Fibroblast of mammary gland (primary cell): ENCODE results near the gene ERVFRD-1.

Source experiments
- DNase-seq: peaks from one replicate; pipeline ENCODE4 v3.0.0-alpha.2; 2010; ENCODE audit warnings: low read depth
- H3K4me3 ChIP-seq: 2 replicates; pipeline ENCODE4 v1.5.1; 2011; ENCODE audit warnings: low read depth, mild to moderate bottlenecking, low read length, moderate library complexity; ENCODE audit not compliant: control insufficient read depth
- TF ChIP-seq, protein P1 (sequence below): conservative IDR thresholded peaks from 2 replicates; pipeline ENCODE4 v1.5.1; 2011; ENCODE audit warnings: low read depth, low read length, inconsistent platforms; ENCODE audit not compliant: control insufficient read depth, insufficient read depth

Gene ERVFRD-1

DNA sequence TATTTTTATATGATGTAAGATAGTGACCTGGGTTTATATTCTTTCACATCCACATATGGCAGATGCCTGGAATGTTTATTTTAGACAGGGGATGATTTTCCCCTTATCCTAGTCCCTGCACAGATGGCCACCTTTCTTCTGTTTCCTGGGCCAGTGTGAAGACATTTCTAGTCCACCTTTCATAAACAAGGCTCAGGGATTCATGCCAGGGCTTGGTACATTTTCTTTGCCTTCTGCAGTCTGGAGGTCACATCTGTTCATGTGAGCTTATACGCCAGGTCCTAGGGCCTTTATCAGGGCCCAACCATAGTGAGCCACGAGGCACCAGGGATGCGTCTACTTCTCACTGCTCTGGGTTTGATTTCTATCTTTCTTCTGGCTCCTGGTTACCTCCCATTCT lies 38.0 kb upstream of the ERVFRD-1 start:
- DNase-seq = no peak
- no peak overlapping the region for H3K4me3 ChIP-seq
- TF ChIP-seq, protein P1, sequence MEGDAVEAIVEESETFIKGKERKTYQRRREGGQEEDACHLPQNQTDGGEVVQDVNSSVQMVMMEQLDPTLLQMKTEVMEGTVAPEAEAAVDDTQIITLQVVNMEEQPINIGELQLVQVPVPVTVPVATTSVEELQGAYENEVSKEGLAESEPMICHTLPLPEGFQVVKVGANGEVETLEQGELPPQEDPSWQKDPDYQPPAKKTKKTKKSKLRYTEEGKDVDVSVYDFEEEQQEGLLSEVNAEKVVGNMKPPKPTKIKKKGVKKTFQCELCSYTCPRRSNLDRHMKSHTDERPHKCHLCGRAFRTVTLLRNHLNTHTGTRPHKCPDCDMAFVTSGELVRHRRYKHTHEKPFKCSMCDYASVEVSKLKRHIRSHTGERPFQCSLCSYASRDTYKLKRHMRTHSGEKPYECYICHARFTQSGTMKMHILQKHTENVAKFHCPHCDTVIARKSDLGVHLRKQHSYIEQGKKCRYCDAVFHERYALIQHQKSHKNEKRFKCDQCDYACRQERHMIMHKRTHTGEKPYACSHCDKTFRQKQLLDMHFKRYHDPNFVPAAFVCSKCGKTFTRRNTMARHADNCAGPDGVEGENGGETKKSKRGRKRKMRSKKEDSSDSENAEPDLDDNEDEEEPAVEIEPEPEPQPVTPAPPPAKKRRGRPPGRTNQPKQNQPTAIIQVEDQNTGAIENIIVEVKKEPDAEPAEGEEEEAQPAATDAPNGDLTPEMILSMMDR = no peak

DNA sequence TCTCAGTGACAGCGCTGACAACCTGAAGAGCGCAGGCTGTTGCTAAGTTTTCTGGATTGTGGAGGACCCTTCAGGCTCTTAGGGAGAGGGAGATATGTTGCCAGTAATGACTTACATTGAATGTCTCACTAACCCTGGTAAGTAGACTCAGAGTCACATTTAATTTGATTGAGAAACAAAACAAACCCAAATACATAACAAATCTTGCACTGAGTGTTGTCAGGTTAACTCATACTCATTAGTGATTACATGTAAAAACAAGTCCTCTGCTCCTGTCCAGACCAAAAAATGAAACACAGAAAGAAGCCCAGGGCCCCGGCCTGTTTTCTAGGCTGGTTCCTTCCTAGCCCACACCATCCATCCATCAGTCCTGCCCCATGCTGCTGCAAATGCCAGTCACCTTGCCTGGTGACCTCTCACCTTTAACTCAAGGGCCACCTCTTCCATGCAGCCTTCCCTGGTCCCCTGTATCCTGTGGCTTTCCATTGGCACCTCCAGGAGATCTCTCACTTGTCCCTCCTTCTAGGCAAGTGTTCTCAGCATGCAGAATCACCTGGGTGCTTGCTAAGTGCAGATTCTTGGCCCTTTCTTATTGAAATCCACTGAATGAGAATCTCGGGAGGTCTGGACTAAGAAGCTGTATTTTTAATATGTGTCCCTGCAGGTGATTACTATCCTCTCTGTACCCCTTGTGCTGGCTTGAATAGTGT lies 34.7 kb upstream of the ERVFRD-1 start:
- TF ChIP-seq, protein P1 = no peak
- H3K4me3 ChIP-seq = no peak overlapping the region
- DNase-seq = no peak

DNA sequence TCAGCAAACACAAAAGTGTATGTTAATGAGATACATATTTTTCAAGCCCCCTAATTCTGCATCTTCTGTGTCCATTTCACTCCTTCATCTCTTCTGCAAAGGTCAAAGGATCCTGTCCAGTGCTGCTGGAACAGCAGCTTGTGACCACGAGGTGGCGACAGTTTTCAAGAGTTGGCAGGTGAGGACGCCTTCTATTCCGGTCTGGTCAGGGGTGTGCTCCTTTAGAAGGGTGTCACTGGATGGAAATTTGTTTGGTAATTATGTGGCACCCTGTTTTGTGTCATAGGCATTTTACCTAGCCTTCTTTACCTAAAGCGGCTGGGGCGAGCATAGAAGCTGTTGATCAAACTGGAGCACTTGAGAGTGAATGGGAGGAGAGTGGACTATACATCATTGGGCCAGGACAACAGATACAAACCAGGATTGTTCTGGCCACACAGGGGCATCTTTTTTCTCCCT lies 32.9 kb upstream of the ERVFRD-1 start:
- TF ChIP-seq, protein P1 = peak; percentile 98
- peak; percentile 75 for DNase-seq
- no peak overlapping the region for H3K4me3 ChIP-seq

DNA sequence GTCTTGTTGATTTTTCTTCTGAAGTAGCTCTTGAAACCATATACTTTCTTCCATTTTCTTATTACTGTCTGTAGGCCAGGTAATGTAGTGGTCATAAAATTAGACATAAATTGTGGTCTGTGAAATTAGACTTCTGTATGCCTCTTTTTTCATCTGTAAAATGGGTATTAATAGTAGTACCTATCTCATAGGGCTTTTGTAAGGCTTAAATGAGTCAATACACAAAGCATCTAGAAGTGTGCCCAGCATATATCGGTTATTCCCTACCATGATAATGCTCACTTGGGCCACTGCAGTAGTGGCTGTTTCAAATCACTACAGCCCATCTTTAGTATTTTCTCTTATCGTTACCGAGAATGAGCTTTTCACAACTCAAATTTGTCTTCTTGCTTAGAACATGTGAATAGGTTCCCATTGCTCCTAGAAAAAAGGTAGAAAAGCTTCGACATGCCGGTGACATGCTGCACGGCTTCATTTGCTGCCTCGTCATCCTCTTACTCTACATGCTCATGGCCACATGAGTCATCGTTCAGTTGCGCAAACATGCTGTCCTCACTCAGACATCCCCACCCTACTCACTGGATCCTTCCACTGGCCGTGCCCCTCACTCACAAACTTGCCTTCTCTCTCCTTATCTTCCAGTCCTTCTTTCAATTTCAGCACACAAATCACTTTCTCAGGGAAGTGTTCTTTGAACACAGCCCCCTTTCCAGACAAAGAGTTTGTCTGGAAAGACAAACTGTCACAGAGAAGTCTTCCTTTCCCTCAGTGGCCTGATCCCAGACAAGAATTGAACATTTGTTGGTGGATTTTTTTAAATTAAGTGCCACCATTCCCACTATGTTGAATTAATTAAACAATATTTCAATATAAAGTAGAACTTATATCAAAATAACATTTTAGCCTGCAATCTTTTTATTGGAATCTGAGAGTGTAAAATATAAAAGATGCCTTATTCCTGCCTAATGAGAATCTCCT lies 32.2 kb upstream of the ERVFRD-1 start:
- no peak overlapping the region for H3K4me3 ChIP-seq
- TF ChIP-seq, protein P1 = no peak
- peak; percentile 94 for DNase-seq

DNA sequence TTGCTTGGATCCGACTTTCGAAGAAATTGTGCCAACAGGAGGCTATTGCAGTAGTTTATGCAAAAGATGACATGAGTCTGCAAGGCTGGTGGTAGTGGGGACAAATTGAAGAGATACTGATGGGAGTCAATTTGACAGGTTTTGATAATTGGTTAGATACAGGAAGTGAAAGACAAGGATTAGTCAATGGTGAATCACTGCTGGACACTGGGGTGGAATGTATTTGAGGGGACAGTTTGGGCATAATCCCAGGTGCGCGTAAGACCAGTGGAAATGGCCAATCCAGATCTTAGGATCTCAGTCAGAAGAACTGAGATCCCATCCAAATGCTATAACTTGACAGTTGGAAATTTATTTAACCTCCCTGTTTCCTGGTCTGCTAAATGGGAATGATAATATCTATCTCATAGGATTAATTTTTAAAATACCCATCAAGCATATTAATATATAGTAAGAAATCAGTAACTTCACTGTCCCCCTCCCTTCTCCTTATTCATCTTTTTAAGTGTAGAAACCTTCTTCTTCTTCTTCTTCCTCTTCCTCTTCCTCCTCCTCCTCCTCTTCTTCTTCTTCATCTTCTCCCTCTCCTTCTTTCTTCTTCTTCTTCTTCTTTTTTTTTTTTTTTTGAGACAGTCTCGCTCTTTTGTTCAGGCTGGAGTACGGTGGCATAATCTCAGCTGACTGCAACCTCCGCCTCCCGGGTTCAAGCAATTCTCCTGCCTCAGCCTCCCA lies 30.9 kb upstream of the ERVFRD-1 start:
- H3K4me3 ChIP-seq = no peak overlapping the region
- TF ChIP-seq, protein P1 = no peak
- peak; percentile 38 for DNase-seq

DNA sequence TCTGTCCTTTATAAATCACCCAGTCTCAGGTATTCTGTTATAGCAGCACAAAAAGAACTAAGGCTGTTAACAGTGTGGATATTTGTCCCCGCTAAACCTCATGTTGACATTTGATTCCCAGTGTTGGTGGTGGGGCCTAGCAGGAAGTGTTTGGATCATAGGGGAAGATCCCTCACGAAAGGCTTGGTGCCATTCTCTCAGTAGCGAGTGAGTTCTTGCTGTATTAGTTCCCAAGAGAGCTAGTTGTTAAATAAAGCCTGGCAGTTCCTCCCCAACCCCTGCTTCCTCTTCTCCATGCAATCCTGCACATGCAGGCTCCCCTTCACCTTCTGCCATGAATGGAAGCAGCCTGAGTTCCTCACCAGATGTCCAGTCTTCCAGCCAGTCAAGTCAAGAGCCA lies 29.8 kb upstream of the ERVFRD-1 start:
- TF ChIP-seq, protein P1 = no peak
- no peak overlapping the region for H3K4me3 ChIP-seq
- no peak for DNase-seq
